ENCODE measurements around the gene PPP1R14D. TPM values are rescaled to one million over a fixed set of nuclear protein-coding genes. Genes with fewer than 3 reads are reported as not detected.

The PPP1R14D gene
- polyA plus RNA-seq, 3 donors: not detected

- Histone ChIP-seq H3K27ac (ENCODE audit: low read depth in 1 of 2, low read length in 2 of 2) (peak within 1 kb of the TSS; percentile 72 to 85), H3K4me3 (replicated peaks in 1 of 3; ENCODE audit: low read depth in 2 of 3, low read length in 3 of 3) (peak within 1 kb of the TSS; percentile 82 to 100 (median 97)), H3K27me3 (ENCODE audit: control insufficient read depth in 2 of 2, insufficient read depth in 2 of 2, low read length in 2 of 2) (no peaks in the 10 kb centered on the region), H3K9ac (ENCODE audit: insufficient read depth, low read length, poor library complexity, severe bottlenecking) (peak within 1 kb of the TSS; percentile 89), H3K9me3 (replicated peaks in 1 of 2; ENCODE audit: control insufficient read depth in 1 of 2, insufficient read depth in 1 of 2, low read length in 2 of 2) (no peaks in the 10 kb centered on the region), H4K20me1 (ENCODE audit: insufficient read depth, low read length) (peaks cover 4% of the 10 kb centered on the region), H3K79me2 (ENCODE audit: insufficient read depth, low read length) (peaks cover 56% of the 10 kb centered on the region), H2AFZ (ENCODE audit: insufficient read depth, low read depth, low read length, poor library complexity, severe bottlenecking) (peak within 1 kb of the TSS; percentile 100), H3K36me3 (replicated peaks in 1 of 2; ENCODE audit: control insufficient read depth in 1 of 2, insufficient read depth in 2 of 2, low read length in 2 of 2) (peaks cover 22 to 46% of the 10 kb centered on the region in 2 donors), H3K4me2 (replicated peaks; ENCODE audit: extremely low read depth, low read length, poor library complexity, severe bottlenecking) (peak within 1 kb of the TSS; percentile 81), H3K4me1 (ENCODE audit: control insufficient read depth in 1 of 2, insufficient read depth in 2 of 2, low read length in 2 of 2) (peaks cover 14 to 21% of the 10 kb centered on the region in 2 donors)
- under 1% methylated on average over 64 of the region's 64 CpGs for WGBS (ENCODE audit: insufficient coverage)
- peaks cover 0 to 3% (median 3%) of the 10 kb centered on the region in 3 donors for H3K27me3 Mint-ChIP-seq (ENCODE audit: low read depth in 3 of 3)
- intact Hi-C loops (cut with micrococcal nuclease): loop anchor here (1.0 to 10.0 kb wide), 5 partner anchors 46 to 113 kb away; partner anchors contain the start of genes RAD51 (in 1 of the 2), RMDN3 (in 1 of the 2) and VPS18 (in 1 of the 2)
- peak; percentile 92 to 97 (median 92) for DNase-seq
- H3K27ac Mint-ChIP-seq: peak within 1 kb of the TSS; percentile 86 to 97 (median 94)
- peaks cover 0 to 2% (median 0%) of the 10 kb centered on the region in 7 donors for H3K9me3 Mint-ChIP-seq
- TF ChIP-seq CTCF (IDR thresholded peaks at IDR 0.05): no peak
- peaks cover 20 to 42% of the 10 kb centered on the region in 2 donors for H3K36me3 Mint-ChIP-seq
- peaks cover 27% of the 10 kb centered on the region for H3K4me1 Mint-ChIP-seq
- peak within 1 kb of the TSS; percentile 97 for H3K4me3 Mint-ChIP-seq
These were observed 21.2 kb downstream of the PPP1R14D start, which contains the start of the genes DNAJC17 and ZFYVE19 for GRCh38 chr15:40807028-40807887. Gene DNAJC17, minus strand, starts transcription at chr15:40807473. Its CDS starts 27 bp downstream, at chr15:40807446. Gene ZFYVE19, plus strand, starts transcription at chr15:40807089. Its CDS starts 501 bp downstream, at chr15:40807590.

GRCh38 chr15:40806672-40807027 lies 21.9 kb downstream of the PPP1R14D start:
- H3K27me3 Mint-ChIP-seq (ENCODE audit: low read depth in 3 of 3): peaks cover 0 to 3% (median 3%) of the 10 kb centered on the region in 3 donors
- peak overlapping the region; percentile 100 for H2AFZ ChIP-seq (ENCODE audit: insufficient read depth, low read depth, low read length, poor library complexity, severe bottlenecking)

More at GRCh38 chr15:40806672-40807027, 21.9 kb downstream of the PPP1R14D start:
- Histone ChIP-seq H3K4me1 (ENCODE audit: control insufficient read depth in 1 of 2, insufficient read depth in 2 of 2, low read length in 2 of 2) (peaks cover 14 to 21% of the 10 kb centered on the region in 2 donors), H3K79me2 (ENCODE audit: insufficient read depth, low read length) (peaks cover 59% of the 10 kb centered on the region), H3K27ac (ENCODE audit: low read depth in 1 of 2, low read length in 2 of 2) (peak overlapping the region; percentile 72 to 85), H4K20me1 (ENCODE audit: insufficient read depth, low read length) (peaks cover 4% of the 10 kb centered on the region), H3K9ac (ENCODE audit: insufficient read depth, low read length, poor library complexity, severe bottlenecking) (peak overlapping the region; percentile 89), H3K4me3 (replicated peaks in 1 of 3; ENCODE audit: low read depth in 2 of 3, low read length in 3 of 3) (peak overlapping the region; percentile 82 to 100 (median 97)), H3K9me3 (replicated peaks in 1 of 2; ENCODE audit: control insufficient read depth in 1 of 2, insufficient read depth in 1 of 2, low read length in 2 of 2) (no peaks in the 10 kb centered on the region), H3K27me3 (ENCODE audit: control insufficient read depth in 2 of 2, insufficient read depth in 2 of 2, low read length in 2 of 2) (no peaks in the 10 kb centered on the region), H3K36me3 (replicated peaks in 1 of 2; ENCODE audit: control insufficient read depth in 1 of 2, insufficient read depth in 2 of 2, low read length in 2 of 2) (peaks cover 22 to 40% of the 10 kb centered on the region in 2 donors), H3K4me2 (replicated peaks; ENCODE audit: extremely low read depth, low read length, poor library complexity, severe bottlenecking) (peak overlapping the region; percentile 81)
- H3K4me3 Mint-ChIP-seq: peak overlapping the region; percentile 97
- peaks cover 0 to 2% (median 0%) of the 10 kb centered on the region in 7 donors for H3K9me3 Mint-ChIP-seq
- intact Hi-C loops (cut with micrococcal nuclease): loop anchor here (1.0 to 10.0 kb wide), 5 partner anchors 46 to 112 kb away; partner anchors contain the start of genes RAD51 (in 1 of the 2), RMDN3 (in 1 of the 2) and VPS18 (in 1 of the 2)
- WGBS (ENCODE audit: insufficient coverage): 0% methylated on average over 1 of the region's 2 CpGs
- TF ChIP-seq CTCF (IDR thresholded peaks at IDR 0.05): no peak
- peaks cover 27% of the 10 kb centered on the region for H3K4me1 Mint-ChIP-seq
- peak overlapping the region; percentile 86 to 97 (median 94) for H3K27ac Mint-ChIP-seq
- DNase-seq: no peak
- H3K36me3 Mint-ChIP-seq: peaks cover 20 to 41% of the 10 kb centered on the region in 2 donors
